BJ (cell line): ENCODE data around the gene CCDC117. TPM values are rescaled to one million over a fixed set of nuclear protein-coding genes. Genes with fewer than 3 reads are reported as not detected.

ENCODE experiments used
- CTCF ChIA-PET: fragments of 350-600 bp; formaldehyde crosslinking; extraction: SDS; loops from one replicate; lab custom pipeline; 2021; ENCODE audit warnings: antibody characterized with exemption, inconsistent platforms; lab: Yijun Ruan, JAX
- POLR2A ChIA-PET: fragments of 300-600 bp; sonication (Branson Sonifier 250); formaldehyde crosslinking; extraction: SDS; loops from one replicate; lab custom pipeline; 2021; ENCODE audit warnings: antibody characterized with exemption; lab: Charles Lee
- DNase-seq: peaks from one replicate; pipeline ENCODE4 v3.0.0-alpha.2; 2011; ENCODE audit warnings: low read depth
- H3K27me3 ChIP-seq: 2 replicates; pipeline ENCODE4 v1.6.0; 2011; ENCODE audit warnings: low read length; ENCODE audit not compliant: control insufficient read depth, insufficient read depth
- H3K36me3 ChIP-seq: 2 replicates; pipeline ENCODE4 v1.5.1; 2011; ENCODE audit warnings: low read length; ENCODE audit not compliant: control insufficient read depth, insufficient read depth
- H3K4me3 ChIP-seq: 2 replicates; pipeline ENCODE4 v1.5.1; 2011; ENCODE audit warnings: low read depth, mild to moderate bottlenecking, control low read depth, low read length
- CTCF ChIP-seq: IDR thresholded peaks from 2 replicates; pipeline ENCODE4 v1.5.1; 2011; ENCODE audit warnings: low read depth, mild to moderate bottlenecking, control low read depth, inconsistent platforms, low read length, moderate library complexity; ENCODE audit not compliant: insufficient read depth
- polyA plus RNA-seq: library from polyadenylated mRNA; depleted of rRNA; stranded (reverse); fragments of >200 nt; gene quantifications from 2 replicates; pipeline ENCODE4 v1.2.3, GENCODE V29; 2011

The CCDC117 gene
- polyA plus RNA-seq, 1 experiment, result 4.5 TPM

- H3K27me3 ChIP-seq, result no peaks in the 10 kb centered on the region
- CTCF ChIA-PET, result interaction anchor here (0.6 to 1.5 kb wide), 3 partner anchors 11 to 170 kb away, joined by 3 to 4 read pairs (median 3); no protein-coding TSS in a partner anchor
- no peak for DNase-seq
- POLR2A ChIA-PET, result no interaction called here
- peaks cover 1% of the 10 kb centered on the region; the same call in 1 of the 2 replicates for H3K36me3 ChIP-seq
- H3K4me3 ChIP-seq, result no peak overlapping the region
- no peak for TF ChIP-seq CTCF
Observed at GRCh38 chr22:28771195-28771791, 1.2 kb upstream of the CCDC117 start.

GRCh38 chr22:28773461-28773867, 969 bp downstream of the CCDC117 start:
- Histone ChIP-seq H3K27me3 (no peaks in the 10 kb centered on the region), H3K36me3 (peaks cover 4% of the 10 kb centered on the region; the same call in 1 of the 2 replicates), H3K4me3 (peak overlapping the region; percentile 65)
- TF ChIP-seq CTCF, result no peak
- peak; percentile 41 for DNase-seq
- ChIA-PET POLR2A (interaction anchor here (1.5 kb wide), 1 partner anchor 27 kb away, joined by 3 read pairs; the partner anchor contains the start of gene XBP1), CTCF (interaction anchor here (0.7 to 1.9 kb wide), 5 partner anchors 11 to 754 kb away, joined by 3 to 6 read pairs (median 4); no protein-coding TSS in a partner anchor)

GRCh38 chr22:28774378-28774777, 1.9 kb downstream of the CCDC117 start:
- Histone ChIP-seq H3K27me3 (no peaks in the 10 kb centered on the region), H3K36me3 (peaks cover 4% of the 10 kb centered on the region; the same call in 1 of the 2 replicates), H3K4me3 (no peak overlapping the region)
- ChIA-PET POLR2A (no interaction called here), CTCF (interaction anchor here (1.1 kb wide), 1 partner anchor 754 kb away, joined by 4 read pairs; no protein-coding TSS in a partner anchor)
- no peak for TF ChIP-seq CTCF
- DNase-seq, result no peak

- Histone ChIP-seq H3K4me3 (no peak overlapping the region), H3K36me3 (peaks cover 14% of the 10 kb centered on the region), H3K27me3 (no peaks in the 10 kb centered on the region)
- ChIA-PET POLR2A (no interaction called here), CTCF (interaction anchor here (0.6 to 1.9 kb wide), 4 partner anchors 10 to 374 kb away, joined by 3 to 4 read pairs (median 3); no protein-coding TSS in a partner anchor)
- TF ChIP-seq CTCF, result no peak
- no peak for DNase-seq
Observed at GRCh38 chr22:28779833-28780232, 7.3 kb downstream of the CCDC117 start.

GRCh38 chr22:28780296-28780695, 7.8 kb downstream of the CCDC117 start:
- H3K36me3 ChIP-seq, result peaks cover 18% of the 10 kb centered on the region
- TF ChIP-seq CTCF, result no peak
- POLR2A ChIA-PET, result interaction anchor here (1.0 kb wide), 1 partner anchor 18 kb away, joined by 4 read pairs; no protein-coding TSS in a partner anchor
- CTCF ChIA-PET, result interaction anchor here (1.0 to 1.9 kb wide), 2 partner anchors 9 to 14 kb away, joined by 3 to 4 read pairs; no protein-coding TSS in a partner anchor
- no peaks in the 10 kb centered on the region for H3K27me3 ChIP-seq
- DNase-seq, result no peak
- H3K4me3 ChIP-seq, result no peak overlapping the region
